GM21576 (cell line): ENCODE results near the gene EEPD1.

Experiments used
- ATAC-seq: cut with Tn5 transposase; IDR thresholded peaks from one replicate; pipeline ENCODE4 v1.9.1; 2021; ENCODE audit warnings: mild to moderate bottlenecking, moderate library complexity; ENCODE audit not compliant: unreplicated experiment

EEPD1 gene

GRCh38 chr7:36278069-36278619 is 125.1 kb downstream of the EEPD1 start:
- no peak for ATAC-seq

- ATAC-seq: no peak
Observed at GRCh38 chr7:36278620-36279172, 125.6 kb downstream of the EEPD1 start.

- ATAC-seq: peak; percentile 78
Observed at GRCh38 chr7:36279200-36279925, 126.3 kb downstream of the EEPD1 start.

- ATAC-seq: no peak
Observed at GRCh38 chr7:36279926-36280315, 126.9 kb downstream of the EEPD1 start.

DNA sequence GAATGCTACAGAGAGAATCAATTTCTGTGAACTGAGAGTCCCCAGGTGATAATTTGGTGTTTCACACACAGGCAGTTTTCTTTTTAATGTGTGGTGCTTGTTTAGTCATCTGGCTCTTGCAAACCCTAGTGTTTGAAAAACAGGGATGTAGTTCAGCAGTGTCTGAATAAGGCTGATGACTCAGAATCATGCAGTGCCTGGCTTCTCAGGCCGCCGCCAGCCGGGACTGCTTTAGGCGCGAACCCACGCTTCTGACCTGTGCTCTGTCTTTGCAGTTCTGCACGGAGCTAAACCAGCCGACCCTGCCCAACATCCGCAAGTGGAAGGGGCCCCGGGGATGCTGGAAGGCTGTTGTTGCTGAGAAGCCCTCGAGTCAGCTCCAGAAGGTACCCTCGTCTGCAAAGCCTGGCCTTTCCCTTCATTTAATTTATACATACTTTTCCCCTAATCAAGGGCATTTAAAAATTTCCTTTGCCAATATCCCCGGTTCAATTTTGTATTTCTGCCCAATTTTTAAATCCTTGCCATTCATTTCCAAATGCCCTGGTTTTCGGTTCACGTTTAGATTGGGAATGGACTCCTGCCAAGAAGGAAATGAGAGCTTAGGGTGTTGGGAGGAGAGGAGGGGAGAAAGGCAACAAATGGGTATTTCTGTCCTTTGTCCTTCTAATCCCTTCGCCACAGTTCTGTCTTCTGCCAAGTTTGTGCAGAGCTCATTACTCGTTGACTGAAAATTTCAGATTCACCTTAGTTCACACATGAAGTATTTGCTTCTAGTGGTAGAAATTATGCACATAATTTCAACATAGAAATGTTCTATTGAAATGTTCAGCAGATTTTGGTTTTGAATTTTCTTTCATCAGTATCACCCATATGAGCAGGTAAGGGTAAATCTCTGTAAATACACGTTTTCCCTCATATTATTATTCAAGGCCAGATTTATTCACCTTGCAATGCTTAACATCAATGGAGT is 128.1 kb downstream of the EEPD1 start:
- ATAC-seq: peak; percentile 35

DNA sequence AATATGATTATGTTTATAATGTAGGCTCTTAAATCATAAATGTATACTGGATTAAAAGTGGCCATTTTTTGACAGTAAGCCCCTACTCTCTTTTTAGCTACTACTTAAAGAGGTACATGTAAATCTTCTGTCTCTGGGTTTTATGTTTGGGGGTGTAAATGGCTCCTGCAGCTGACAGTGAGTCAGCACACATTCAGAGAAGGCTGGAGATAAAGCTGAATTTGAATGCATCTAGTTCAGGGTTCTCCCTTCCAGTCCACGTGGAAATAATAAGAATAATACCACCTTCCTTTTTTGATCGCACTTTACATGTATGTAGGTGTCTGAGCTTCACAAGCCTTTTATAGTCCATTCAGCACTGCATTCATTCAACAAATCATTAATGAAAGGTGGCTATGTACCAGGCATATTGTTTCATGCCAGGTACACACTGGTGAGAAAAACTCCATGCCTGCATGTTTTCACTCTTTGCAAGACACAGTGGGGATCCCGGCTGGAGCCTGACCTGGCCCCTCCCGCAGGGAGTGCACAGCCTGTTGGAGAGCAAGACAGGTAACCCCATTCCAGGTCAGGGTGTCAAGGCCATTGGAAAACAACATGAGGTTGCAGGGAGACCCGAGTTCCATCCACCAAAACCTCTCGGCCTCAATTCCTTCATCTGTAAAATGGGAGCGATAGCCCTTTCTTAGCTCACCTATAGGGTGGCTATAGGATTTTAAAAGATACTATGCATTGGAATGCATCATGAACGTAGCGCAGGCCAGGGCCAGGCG is 129.1 kb downstream of the EEPD1 start:
- no peak for ATAC-seq

DNA sequence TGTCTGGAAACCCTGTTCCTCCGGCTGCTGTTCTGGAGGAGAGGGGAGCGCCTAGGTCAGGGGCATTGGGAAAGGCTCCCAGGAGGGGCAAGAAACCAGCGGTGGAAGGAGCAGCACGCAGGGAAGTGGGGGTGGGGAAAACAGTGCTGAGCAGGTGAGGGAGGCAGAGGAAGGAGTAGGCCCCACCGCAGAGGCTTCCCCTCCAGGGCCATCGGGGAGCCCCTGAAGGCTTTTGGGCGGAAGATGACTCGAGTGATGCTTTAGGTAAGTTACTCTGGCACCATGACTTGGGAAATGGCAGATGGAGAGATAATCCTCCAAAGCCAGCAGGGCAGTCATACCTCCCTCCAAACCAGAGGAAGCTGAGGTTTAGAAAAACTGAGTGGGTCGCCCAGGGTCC is 130.1 kb downstream of the EEPD1 start:
- no peak for ATAC-seq

DNA sequence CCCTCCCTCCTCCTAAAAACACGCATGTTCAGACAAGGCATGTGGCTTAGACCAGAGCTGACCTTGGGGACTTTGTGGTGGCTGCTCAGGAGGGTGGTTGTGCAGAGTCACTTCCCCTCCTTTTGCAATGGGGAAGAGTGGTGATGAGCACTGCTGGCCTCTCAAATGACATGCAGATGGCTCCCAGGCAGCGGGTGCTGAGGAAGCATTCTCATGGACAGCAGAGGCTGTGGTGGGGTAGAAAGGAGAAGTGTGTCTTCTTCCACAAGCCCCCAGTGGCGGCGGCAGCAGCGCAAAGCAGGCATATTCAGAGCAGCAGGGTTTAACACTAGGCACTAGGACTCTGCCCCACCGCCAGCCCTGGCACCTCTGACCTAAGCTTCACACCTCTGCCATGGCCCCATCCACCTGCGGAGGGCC is 130.7 kb downstream of the EEPD1 start:
- ATAC-seq: peak; percentile 38

DNA sequence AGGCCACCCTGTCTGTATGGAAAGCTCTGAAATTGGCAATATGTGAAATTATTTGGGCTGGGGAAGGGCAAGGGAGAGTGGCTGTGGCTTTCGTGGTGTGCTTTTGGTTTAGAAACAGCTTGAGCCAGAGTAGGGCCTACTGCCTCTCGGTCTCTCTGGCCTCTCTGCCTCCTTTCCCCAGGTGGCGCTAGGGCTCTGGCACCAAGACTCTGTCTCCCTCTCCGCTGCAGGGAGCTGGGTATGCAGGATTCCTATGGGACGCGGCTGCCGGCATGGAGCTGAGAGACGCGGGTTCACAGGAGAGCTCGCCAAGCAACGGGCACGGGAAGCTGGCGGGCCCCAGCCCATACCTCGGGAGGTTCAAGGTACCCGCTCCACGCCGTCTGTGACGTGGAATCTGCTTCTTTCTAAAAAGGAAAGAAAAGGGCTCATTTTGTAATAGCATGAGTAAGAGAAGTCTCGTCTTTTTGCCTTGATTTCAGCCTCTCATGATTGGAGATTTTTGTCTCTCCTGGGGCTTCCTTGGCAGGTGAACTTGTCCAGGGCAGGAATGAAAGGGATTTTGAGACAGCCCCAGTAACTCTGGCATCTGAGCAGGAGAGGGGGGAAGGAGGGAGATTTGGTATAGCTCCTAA is 131.5 kb downstream of the EEPD1 start:
- ATAC-seq: no peak

DNA sequence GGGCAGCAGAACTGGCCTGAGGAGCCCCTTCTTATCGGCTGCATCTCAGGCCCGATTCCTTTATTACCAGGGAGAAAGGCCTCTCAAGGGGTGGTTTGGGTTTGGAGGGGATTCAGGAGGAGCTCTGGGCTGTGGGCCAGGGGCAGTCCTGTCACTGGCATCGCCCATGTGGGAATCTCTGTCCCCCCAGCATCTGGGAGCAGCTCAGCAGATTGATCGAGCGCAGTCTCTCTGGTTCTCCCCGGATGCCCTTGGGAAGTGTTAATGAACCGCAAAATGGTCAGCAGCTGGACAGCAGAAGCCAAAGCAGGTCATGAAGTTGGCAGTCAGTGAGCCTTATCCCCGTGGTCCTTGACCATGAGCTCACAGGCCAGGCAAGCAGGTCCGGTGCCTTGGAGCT is 132.2 kb downstream of the EEPD1 start:
- ATAC-seq: no peak

- ATAC-seq: no peak
Observed at GRCh38 chr7:36286226-36286625, 133.2 kb downstream of the EEPD1 start.

- no peak for ATAC-seq
Observed at GRCh38 chr7:36286688-36287087, 133.6 kb downstream of the EEPD1 start.

DNA sequence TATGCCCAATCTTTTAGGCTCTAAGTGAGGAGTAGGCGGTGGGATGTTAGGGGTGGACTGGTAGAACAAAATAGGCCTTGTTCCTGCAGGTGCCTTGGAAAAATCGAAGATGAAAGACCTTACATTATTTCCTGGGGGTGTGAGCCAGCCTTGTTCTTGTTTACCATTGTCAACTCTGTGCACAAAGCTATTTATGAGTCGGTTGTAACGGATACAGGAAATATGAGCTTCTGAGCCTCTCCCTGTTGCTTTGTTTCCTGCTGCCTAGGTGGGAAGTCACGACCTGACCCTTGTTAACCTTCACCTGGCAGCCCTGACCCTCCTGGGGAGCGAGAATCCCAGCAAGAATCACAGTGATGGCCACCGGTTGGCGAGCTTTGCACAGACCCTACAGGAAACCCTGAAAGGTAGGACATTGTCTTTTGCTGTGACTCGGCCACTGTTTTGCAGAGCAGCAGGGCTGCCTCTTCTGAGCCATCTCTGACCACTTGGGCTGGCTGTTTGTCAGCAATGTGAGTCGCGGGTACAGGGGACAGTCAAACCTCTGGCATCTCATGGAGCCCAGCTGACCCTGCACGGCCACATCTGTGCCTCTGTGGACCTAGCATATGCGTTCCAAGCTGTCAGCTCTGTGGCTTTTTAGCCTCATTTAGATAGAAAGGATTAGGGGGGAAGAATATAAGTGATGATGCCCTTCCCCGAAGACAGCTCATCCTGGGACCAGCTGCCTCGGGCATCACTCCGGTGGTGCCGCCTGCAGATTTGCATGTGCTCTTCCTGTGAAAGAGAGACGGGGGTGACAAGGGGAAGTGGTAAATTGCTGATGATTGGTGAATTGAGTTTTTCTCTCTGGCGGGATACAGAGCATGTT is 134.6 kb downstream of the EEPD1 start:
- ATAC-seq: peak; percentile 34

DNA sequence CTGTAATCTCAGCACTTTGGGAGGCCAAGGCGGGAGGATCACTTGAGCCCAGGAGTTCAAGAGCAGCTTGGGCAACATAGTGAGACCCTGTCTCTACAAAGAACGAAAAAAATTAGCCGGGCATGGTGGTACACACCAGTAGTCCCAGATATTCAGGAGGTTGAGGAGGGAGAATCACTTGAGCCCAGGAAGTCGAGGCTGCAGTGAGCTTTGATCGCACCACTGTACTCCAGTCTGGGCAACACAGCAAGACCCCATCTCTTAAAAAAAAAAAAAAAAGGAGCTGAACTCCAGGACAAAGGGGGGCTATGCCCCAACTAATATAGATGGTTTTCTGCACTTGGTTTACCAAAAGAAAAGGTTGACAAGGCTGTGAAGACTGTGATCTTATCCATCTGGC is 135.4 kb downstream of the EEPD1 start:
- ATAC-seq: no peak

DNA sequence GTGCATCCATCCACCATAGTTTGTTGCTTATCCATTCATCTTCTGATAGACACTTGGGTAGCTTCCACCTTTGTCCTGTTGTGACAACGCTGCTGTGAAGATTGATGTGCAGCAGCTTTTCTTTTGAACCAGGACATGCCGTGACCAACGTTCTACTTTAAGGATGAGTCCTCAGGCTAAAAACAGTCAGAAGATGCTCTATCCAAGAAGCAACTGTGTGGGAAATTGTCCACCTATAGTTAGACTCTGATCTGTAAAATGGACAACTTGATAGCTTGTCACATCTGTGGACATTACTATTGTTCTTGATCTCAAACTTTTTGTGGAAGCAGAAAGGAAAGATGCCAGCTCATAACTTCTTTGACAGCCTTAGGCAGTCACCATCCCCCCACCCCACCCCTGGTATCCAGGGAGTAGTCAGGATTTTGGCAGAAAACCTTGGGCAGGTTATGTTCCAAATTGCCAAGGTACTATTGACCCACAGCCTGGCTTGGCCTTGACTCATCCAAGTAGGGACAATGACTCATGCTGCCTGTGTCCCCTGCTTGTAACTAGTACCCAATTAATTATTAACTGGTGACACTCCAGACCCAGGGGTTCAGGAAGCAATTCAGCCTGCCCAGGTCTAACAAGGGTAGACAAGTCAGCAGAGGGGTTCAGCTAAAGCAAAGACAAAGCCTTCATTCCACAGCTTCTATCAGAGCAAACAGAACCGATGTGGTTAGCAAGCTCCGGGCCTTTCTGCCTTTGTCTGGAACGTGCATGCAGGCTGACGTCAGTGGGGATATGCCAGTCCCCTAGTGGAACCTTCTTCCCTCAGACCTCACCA is 137.0 kb downstream of the EEPD1 start:
- no peak for ATAC-seq

DNA sequence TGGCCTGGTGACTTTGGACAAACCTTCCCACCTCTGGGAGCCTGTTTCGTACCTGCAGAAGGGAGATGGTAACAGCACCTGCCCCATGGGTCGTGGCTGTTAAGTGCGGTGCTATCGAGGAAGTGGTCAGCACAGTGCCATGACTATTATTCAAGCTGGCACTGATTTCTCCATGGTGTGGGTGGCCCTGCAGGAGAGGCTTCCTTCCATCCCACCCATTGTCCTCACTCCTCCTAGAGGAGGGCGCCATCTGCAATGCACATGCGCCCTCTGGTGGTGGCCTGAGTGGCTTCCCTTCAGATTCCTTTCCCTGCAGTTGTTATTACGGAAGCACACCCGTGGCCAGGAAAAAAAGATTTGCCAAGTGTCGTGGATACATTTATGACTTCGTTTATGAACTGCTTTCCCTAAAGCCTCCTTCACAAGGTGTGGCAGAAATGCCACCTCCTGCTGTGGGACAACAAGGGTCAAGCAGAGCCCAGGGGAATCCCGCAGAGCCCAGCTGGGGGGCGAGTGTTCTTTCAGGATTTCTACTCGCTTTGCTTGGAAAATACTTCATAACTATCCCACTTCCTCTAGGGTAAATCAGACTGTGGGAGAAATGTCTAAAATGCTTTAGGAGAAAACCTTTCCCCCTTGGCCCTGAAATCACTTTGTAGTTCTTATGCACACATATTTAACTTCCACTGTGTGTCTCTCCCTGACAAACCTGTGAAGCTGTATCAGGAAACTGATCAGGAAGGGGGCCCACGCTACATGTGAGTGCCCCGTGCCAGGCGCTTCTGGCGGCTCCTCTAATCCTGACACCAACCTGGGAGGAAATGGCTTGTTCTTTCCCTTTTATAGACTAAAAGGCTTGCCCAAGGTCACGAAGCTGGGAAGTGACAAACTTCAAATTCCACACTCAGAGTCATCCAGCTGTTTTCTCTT is 138.6 kb downstream of the EEPD1 start:
- ATAC-seq: no peak

DNA sequence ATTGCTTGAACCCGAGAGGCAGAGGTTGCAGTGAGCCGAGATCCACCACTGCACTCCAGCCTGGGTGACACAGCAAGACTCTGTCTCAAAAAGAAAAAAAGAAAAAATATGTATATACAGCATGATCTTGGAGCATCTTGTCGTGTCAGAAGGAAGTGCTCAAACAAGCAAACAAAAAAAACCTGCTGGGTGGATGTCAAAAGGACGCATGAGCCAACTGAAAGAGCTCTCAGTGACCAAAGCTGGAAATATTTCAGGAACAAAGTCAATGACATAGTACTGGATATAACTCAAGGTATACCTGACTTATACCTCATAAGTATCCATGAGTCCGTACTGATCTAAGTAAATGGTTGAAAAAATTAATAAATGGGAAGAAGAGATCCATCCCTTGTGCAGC is 142.0 kb downstream of the EEPD1 start:
- no peak for ATAC-seq
